ENCODE measurements around the gene OR2J2.
"Not testable (repeated sequence)": the region's sequence is repeated elsewhere in the genome, so short reads cannot be mapped to it uniquely, and the experiment has no call there.

DNA sequence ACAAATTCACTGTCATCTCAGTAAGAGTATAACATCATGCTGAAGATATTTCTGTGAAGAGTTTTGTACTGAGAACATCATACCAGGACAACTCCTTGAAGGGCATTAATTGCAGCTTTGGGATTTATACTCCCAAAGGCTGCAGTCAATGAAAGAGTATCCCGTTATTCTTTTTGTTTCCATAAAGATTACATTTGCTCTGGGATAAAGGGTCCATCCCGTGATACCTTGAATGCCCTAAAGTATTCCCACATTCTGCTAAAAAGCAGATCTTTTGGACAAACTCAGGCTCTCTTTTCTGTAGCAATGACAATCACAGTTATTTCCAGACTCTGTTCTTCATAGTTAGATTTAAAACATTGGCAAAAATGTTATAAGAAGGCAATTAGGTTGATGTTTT, at the start of gene OR2J2:
- not testable (repeated sequence) for TF ChIP-seq CTCF (tag by site-specific recombination; IDR thresholded peaks at IDR 0.05); KLF17 (tag by site-specific recombination; IDR thresholded peaks at IDR 0.05); TRIM28 (IDR thresholded peaks at IDR 0.05; ENCODE audit: borderline replicate concordance, low read length); ZNF280D (tag by site-specific recombination; IDR thresholded peaks at IDR 0.05); ZNF530 (tag by site-specific recombination; IDR thresholded peaks at IDR 0.05; ENCODE audit: low read depth); ZNF140 (tag by site-specific recombination; IDR thresholded peaks at IDR 0.05)
